DMS153 (cell line): ENCODE measurements around the gene SMARCB1.

Experiments
- DNase-seq: peaks from one replicate; lab custom pipeline; 2025; lab: John Stamatoyannopoulos, UW

SMARCB1 gene

GRCh38 chr22:23786752-23787599, at the start of gene SMARCB1:
Gene SMARCB1, plus strand, starts transcription at chr22:23786966. Its CDS starts 204 bp downstream, at chr22:23787170.
- peak; percentile 72 for DNase-seq

DNA sequence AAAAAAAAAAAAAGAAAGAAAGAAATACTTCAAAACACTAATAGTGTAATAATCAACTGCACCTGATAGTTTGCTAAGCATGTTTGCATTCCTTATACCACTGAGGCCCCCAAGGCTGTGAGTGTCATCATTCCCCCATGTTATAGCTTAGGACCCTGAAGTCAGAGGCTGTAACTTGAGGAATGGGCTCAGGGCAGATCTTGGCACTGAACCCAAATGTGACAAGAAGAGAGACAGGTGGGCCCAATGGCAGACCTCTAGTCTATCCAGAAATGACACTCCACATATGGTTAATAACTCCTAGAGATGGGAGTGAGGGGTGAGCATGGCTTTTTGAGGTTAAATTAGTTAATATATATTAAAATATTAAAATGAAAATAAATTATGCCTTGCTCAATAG, 49.1 kb upstream of the SMARCB1 start:
- no peak for DNase-seq

DNA sequence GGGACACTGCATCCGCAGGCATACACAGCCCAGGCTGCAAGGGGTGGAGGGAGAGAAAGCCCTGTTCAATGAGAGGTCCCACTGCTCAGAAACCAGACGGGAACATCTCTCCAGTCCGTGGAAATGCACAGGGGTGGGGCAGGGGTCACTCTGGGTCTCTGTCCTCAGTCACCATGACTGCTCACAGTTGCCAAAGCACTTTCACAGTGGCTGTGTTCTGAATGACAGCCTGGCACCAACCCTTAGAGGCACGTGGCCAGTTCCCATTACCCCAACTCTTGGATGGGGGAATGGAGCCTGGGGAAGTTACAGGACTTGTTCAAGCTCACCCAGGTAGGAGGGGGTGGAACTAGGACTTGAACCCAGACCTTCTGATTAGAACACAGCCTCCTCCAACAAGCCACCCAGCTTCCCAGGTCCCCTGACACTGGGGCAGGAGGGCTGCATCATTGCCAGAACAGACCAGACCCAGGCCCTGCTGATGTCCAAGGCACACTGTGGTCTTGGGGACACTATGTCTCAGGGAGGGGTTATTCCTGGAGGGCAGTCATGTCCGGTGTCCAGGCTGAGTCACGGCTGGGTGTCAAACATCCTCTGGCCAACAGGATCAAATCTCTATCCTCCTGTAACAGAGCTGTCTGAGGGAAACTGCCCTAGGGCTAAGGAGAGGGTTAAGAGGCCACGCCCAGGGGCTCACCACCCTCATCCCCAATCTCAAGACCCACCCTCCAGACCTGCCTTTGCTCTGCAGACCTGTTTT, 44.1 kb upstream of the SMARCB1 start:
- no peak for DNase-seq

- DNase-seq, result no peak
These were observed 43.5 kb upstream of the SMARCB1 start for GRCh38 chr22:23743303-23743705.

DNA sequence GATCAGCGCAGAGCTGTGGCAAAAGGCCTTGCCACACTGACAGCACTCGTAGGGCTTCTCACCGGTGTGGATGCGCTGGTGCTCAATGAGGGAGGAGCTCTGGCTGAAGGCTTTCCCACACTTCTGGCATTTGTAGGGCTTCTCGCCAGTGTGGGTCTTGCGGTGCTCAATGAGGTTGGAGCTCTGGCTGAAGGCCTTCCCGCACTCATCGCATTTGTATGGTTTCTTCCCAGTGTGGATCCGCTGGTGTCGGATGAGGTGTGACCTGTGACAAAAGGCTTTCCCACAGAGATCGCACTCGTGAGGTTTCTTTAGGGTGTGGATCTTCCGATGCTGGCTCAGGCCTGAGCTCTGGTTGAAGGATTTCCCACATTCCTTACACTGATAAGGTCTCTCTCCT, 42.8 kb upstream of the SMARCB1 start:
- no peak for DNase-seq

DNA sequence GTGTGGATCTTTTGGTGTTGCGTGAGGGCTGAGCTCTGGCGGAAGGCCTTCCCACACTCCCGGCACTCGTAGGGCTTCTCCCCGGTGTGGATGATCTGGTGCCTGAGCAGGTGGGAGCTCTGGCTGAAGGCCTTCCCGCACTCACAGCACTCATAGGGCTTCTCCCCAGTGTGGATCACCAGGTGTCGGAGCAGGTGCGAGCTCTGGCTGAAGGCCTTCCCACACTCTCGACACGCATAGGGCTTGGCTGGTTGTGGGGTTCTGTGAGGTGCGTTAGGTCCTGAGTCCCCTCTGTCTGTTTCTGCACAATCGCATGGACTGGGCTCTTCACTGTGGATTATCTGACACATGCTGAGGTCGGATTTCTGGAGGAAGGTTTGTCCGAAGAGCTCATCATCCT, 42.3 kb upstream of the SMARCB1 start:
- DNase-seq, result no peak

- DNase-seq, result no peak
These were observed 41.0 kb upstream of the SMARCB1 start for GRCh38 chr22:23745791-23746190.

- DNase-seq, result no peak
These were observed 36.9 kb upstream of the SMARCB1 start for GRCh38 chr22:23749841-23750301.

DNA sequence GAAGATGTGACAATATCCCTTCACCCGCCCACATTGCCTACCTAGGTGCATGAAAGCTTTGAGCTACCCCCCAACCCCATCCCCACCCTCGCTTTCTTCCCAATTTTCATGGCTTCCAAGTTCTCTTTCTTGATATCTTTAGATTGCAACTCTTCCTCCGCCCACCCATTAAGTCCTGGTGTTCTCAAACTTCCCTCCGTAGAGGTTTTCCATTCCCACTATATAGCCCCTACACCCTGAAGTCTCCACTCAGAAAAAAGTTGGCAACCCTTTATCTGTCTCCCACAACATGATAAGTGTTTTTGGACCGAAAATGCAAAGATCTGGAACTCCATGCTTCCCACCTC, 36.4 kb upstream of the SMARCB1 start:
- DNase-seq, result no peak

DNA sequence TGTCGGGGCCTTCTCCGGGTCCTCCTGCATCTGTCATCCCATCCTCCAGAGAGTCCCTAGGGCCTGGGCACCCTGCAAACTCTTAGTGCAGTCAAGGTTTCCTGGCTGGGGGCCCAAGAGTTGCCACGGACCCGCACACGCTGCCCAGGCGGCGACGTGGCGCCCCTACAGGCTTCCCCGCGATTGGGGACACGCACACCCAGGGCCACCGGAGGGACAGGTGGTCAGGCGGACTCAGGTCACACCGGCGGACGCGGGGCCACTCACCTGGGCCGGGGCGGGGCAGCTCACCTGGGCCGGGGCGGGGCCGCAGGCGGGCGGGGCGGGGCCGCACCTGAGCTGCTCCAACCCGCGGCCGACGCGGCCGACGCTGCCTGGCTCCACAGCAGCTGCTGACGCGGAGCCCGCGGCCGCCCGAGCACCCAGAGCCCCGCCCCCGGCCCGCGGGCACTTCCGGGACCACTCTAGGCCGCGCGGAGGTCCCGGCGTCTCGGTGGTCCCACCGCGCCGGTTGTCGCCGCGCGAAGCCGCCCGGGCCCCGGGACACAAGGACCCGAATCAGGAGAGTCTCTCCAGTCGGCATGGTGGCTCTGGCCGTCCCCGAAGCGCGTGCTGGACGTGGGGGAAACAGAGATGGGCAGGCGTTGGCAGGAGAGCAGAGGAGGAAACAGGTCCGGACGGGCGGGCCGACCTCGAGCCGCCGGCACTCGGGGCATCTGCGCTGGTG, 35.9 kb upstream of the SMARCB1 start, which contains the start of gene ZNF70:
Gene ZNF70, minus strand, starts transcription at position 399 of the 727 bp plus-strand sequence. CDS start 5,972 bp downstream, outside the sequence.
- DNase-seq, result peak; percentile 72

DNA sequence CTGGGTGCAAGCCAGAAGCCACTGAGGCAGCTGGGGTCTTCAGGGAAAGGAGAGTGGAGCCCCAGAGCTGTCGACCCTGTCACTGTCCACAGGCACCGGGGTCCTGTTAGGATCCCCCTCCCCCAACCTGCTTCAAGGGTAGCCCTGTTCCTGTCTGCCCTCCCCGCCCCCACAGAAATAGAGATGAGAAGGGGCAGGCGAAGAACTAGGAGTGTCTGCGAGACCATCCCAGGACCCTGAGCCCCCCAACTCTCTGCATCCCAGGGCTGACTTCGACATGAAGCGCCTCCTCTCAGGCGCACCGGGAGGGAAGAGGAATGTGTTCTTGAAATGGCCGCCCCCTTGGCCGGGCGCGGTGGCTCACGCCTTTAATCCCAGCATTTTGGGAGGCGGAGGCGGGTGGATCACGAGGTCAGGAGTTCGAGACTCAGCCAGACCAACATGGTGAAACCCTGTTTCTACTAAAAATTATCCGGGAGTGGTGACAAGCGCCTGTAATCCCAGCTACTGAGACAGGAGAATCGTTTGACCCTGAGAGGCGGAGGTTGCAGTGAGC, 35.2 kb upstream of the SMARCB1 start:
- no peak for DNase-seq

GRCh38 chr22:23752090-23752691, 34.6 kb upstream of the SMARCB1 start:
- DNase-seq, result no peak

DNA sequence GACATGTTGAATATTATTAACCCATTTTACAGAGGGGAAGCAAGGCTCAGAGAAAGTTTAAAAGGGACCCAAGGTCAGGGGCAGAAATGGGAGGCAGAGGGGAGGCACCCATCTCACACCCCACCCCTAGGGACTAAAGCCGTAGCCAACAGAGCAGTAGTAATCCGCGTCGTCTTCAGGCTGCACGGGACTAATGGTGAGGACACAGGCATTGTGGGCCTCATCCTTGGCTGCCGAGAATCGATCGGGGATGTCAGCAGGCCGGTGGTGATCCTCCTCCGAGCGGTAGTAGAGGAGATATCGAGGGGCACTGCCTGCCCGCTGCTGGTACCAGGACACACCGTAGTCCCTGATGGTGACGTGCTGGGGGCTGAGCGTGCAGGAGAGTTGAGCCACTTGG, 34.0 kb upstream of the SMARCB1 start:
- no peak for DNase-seq

- no peak for DNase-seq
These were observed 33.4 kb upstream of the SMARCB1 start for GRCh38 chr22:23753385-23753784.

DNA sequence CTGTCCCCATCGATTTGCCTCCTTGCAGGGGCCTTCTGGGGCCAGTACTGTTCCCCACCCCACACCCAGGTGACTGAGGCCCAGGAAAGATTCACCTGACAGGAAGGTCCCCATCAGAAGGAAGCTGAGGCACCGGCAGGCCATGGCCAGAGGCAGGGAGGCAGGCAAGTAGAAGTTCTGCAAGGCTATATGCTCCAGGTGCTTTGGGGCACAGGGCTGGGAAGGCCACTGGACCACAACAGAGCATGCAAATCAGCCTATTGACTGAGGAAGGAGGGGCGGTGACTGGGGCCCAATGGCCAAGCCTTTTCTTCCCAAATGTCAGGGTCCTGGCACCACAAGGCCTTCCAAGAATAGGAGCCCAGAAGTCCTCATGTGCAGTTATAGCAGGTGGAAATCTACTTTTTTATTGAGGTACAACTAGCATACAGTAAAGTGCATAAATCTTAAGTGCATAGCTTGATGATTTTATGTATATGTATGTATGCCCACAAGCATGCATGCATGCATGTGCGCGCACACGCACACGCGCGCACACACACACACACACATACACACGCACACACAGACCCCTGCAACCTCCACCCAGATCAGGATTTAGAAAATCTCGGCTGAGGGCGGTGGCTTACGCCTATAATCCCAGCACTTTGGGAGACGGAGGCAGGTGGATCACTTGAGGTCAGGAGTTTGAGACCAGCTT, 32.4 kb upstream of the SMARCB1 start, which contains the start of gene VPREB3:
Gene VPREB3, minus strand, starts transcription at position 206 of the 700 bp plus-strand sequence. Its CDS starts 62 bp downstream, at position 144.
- DNase-seq, result no peak

- DNase-seq, result no peak
These were observed 31.7 kb upstream of the SMARCB1 start for GRCh38 chr22:23754980-23755636.

DNA sequence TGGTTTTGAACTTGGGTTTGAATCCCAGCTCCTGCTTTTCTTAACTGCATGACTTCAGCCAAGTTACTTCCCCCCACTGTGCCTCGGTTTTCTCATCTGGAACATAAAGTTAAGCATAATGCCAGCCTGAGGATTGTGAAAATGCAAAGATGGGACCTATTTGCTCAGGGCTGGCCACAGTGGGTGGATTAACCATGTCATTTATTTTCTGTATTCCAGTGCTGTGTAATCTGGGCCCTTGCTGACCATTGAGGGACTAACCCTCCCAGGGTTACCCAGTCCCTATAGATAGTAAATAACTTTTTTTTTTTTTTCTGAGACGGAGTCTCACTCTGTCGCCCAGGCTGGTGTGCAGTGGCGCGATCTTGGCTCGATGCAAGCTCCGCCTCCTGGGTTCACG, 31.1 kb upstream of the SMARCB1 start:
- no peak for DNase-seq

DNA sequence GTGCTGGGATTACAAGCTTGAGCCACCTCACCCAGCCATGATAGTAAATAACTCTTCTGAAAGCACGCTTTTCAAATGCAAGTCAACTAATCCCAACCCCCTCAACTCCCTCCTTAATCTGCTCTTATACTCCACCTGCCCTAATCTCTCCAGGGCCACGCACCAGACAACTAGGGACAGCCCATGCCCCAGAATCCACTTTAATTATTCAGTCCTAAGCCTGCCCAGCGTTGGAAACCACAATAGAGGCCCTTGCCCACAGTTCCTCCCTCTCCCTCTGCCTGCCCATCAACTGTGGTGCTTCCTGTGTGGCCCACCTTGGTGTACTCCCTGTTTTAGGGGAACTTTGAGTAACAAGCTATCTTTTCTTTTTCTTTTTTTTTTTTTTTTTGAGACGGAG, 29.9 kb upstream of the SMARCB1 start:
- DNase-seq, result no peak

DNA sequence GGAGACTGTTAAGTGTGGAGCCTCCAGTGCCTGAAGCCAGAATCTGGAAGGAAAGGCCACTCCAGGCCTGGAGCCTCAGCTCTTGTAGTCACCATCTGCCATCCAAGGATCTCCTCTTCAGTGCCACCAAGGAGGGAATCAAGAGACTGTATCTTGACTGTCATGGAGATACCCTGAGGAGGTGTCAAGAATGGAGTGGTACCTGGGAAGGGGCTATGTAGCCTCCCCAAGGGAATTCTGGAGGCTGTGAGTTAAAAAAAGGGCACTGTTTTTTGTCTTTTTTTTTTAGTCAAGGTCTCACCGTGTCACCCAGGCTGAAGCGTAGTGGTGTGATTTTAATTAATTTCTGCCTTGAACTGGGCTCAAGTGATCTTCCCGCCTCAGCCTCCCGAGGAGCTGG, 27.2 kb upstream of the SMARCB1 start:
- DNase-seq, result no peak

DNA sequence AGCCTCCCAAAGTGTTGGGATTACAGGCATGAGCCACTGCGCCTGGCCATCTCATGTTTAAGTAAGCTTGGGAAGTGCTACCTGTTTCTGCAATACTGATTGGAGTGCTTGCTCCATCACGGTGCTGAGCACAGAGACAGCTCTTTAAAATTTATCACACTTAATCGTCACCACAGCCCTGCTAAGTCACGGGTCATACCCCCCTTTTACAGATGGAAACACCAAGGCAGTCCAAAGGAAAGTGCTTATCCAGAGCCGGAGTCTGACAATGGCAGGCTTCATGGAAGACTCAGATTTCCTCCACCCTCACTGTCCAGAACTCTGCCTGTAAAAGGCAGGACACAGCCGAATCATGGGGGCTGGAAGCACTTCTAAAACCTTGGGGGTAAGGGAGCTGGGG, 26.7 kb upstream of the SMARCB1 start:
- DNase-seq, result no peak
